Loucy (cell line): Measurements from ENCODE around the gene TCEA3.
A peak's percentile ranks its signal among the peaks of the same experiment; 100 is the strongest.

Experiments used
- H2AFZ ChIP-seq: fragments of 200-600 bp; sonication (generic); 2 replicates; pipeline ENCODE4 v1.6.0; 2016; ENCODE audit warnings: antibody characterized with exemption, mild to moderate bottlenecking, low read length, moderate library complexity
- H3F3A ChIP-seq: fragments of 200-600 bp; 2 replicates; pipeline ENCODE4 v1.6.0; 2016; ENCODE audit warnings: antibody characterized with exemption, low read depth, mild to moderate bottlenecking
- H3K27me3 ChIP-seq: fragments of 200-600 bp; sonication (generic); 2 replicates; pipeline ENCODE4 v1.6.1; 2014; ENCODE audit warnings: low read length, mild to moderate bottlenecking; ENCODE audit not compliant: insufficient read depth, poor library complexity, severe bottlenecking
- H3K36me3 ChIP-seq: fragments of 200-600 bp; sonication (generic); 2 replicates; pipeline ENCODE4 v1.6.1; 2016; ENCODE audit warnings: low read length; ENCODE audit not compliant: insufficient read depth
- H3K4me1 ChIP-seq: fragments of 200-600 bp; sonication (generic); 2 replicates; pipeline ENCODE4 v1.5.1; 2014; ENCODE audit warnings: low read length, mild to moderate bottlenecking; ENCODE audit not compliant: insufficient read depth, poor library complexity, severe bottlenecking
- H3K4me2 ChIP-seq: fragments of 200-600 bp; sonication (generic); 2 replicates; pipeline ENCODE4 v1.6.0; 2014; ENCODE audit warnings: antibody characterized with exemption, low read length, low read depth, mild to moderate bottlenecking; ENCODE audit not compliant: poor library complexity, severe bottlenecking
- H3K4me3 ChIP-seq: fragments of 200-600 bp; sonication (generic); 2 replicates; pipeline ENCODE4 v1.5.1; 2014; ENCODE audit warnings: low read length, mild to moderate bottlenecking, mixed read lengths; ENCODE audit not compliant: poor library complexity, severe bottlenecking
- H3K79me2 ChIP-seq: fragments of 200-600 bp; sonication (generic); 2 replicates; pipeline ENCODE4 v1.6.1; 2014; ENCODE audit warnings: low read length; ENCODE audit not compliant: insufficient read depth
- H3K9ac ChIP-seq: fragments of 200-600 bp; sonication (generic); 2 replicates; pipeline ENCODE4 v1.6.0; 2014; ENCODE audit warnings: mild to moderate bottlenecking, low read depth, low read length, moderate library complexity; ENCODE audit not compliant: poor library complexity, severe bottlenecking
- H3K9me2 ChIP-seq: fragments of 200-600 bp; sonication (generic); replicated peaks from 2 replicates; pipeline ENCODE4 v1.6.1; 2016; ENCODE audit warnings: low read depth, low read length, mixed read lengths
- H3K9me3 ChIP-seq: fragments of 200-600 bp; sonication (generic); 2 replicates; pipeline ENCODE4 v1.6.1; 2014; ENCODE audit warnings: mild to moderate bottlenecking, antibody characterized with exemption, low read length, low read depth; ENCODE audit not compliant: insufficient read depth
- H4K20me1 ChIP-seq: fragments of 200-600 bp; sonication (generic); 2 replicates; pipeline ENCODE4 v1.6.0; 2014; ENCODE audit warnings: antibody characterized with exemption, low read length, mild to moderate bottlenecking; ENCODE audit not compliant: insufficient read depth, poor library complexity, severe bottlenecking
- CTCF ChIP-seq: fragments of 200-600 bp; sonication (generic); conservative IDR thresholded peaks from 2 replicates; pipeline ENCODE4 v1.5.1; 2014; ENCODE audit warnings: mild to moderate bottlenecking, antibody characterized with exemption, low read length
- EZH2phosphoT487 ChIP-seq: fragments of 200-600 bp; IDR thresholded peaks from 2 replicates; pipeline ENCODE4 v1.6.1; 2018; ENCODE audit warnings: antibody characterized with exemption, mild to moderate bottlenecking, moderate library complexity, borderline replicate concordance

Gene TCEA3

GRCh38 chr1:23371987-23372880 lies 52.3 kb downstream of the TCEA3 start:
- TF ChIP-seq EZH2phosphoT487, result no peak
- TF ChIP-seq CTCF, result no peak
- no peaks in the 10 kb centered on the region for H3K9me2 ChIP-seq
- H3K27me3 ChIP-seq, result no peaks in the 10 kb centered on the region
- H3K36me3 ChIP-seq, result no peaks in the 10 kb centered on the region
- peak overlapping the region; percentile 78 for H3K4me2 ChIP-seq
- no peak overlapping the region for H2AFZ ChIP-seq
- no peaks in the 10 kb centered on the region for H3K9me3 ChIP-seq
- H4K20me1 ChIP-seq, result no peaks in the 10 kb centered on the region
- H3K4me1 ChIP-seq, result peaks cover 22% of the 10 kb centered on the region
- H3F3A ChIP-seq, result no peaks in the 10 kb centered on the region
- H3K4me3 ChIP-seq, result no peak overlapping the region
- H3K9ac ChIP-seq, result peak overlapping the region; percentile 90
- peaks cover 44% of the 10 kb centered on the region for H3K79me2 ChIP-seq

GRCh38 chr1:23370709-23371584 lies 53.6 kb downstream of the TCEA3 start:
- Histone ChIP-seq H3K4me3 (peak overlapping the region; percentile 87), H3K36me3 (peaks cover 7% of the 10 kb centered on the region; the same call in 1 of the 2 replicates), H3K9ac (peak overlapping the region; percentile 90), H3K9me2 (no peaks in the 10 kb centered on the region), H3K4me1 (peaks cover 32% of the 10 kb centered on the region), H3F3A (no peaks in the 10 kb centered on the region), H4K20me1 (no peaks in the 10 kb centered on the region), H3K4me2 (peak overlapping the region; percentile 78), H2AFZ (no peak overlapping the region), H3K27me3 (no peaks in the 10 kb centered on the region), H3K79me2 (peaks cover 57% of the 10 kb centered on the region), H3K9me3 (no peaks in the 10 kb centered on the region)
- no peak for TF ChIP-seq EZH2phosphoT487
- no peak for TF ChIP-seq CTCF

- H3F3A ChIP-seq, result no peaks in the 10 kb centered on the region
- TF ChIP-seq CTCF, result 0 out of 2 replicates have a peak, but pooled peaks have one; percentile 17
- TF ChIP-seq EZH2phosphoT487, result no peak
- H2AFZ ChIP-seq, result no peak overlapping the region
- no peaks in the 10 kb centered on the region for H4K20me1 ChIP-seq
- peak overlapping the region; percentile 87 for H3K4me3 ChIP-seq
- H3K9ac ChIP-seq, result peak overlapping the region; percentile 90
- H3K4me2 ChIP-seq, result peak overlapping the region; percentile 78
- H3K4me1 ChIP-seq, result peaks cover 32% of the 10 kb centered on the region
- H3K9me2 ChIP-seq, result no peaks in the 10 kb centered on the region
- peaks cover 8% of the 10 kb centered on the region; the same call in 1 of the 2 replicates for H3K36me3 ChIP-seq
- no peaks in the 10 kb centered on the region for H3K27me3 ChIP-seq
- H3K9me3 ChIP-seq, result no peaks in the 10 kb centered on the region
- peaks cover 59% of the 10 kb centered on the region for H3K79me2 ChIP-seq
Measured at GRCh38 chr1:23370330-23370708, 54.2 kb downstream of the TCEA3 start.
